Measurements from ENCODE around the gene FRS2. TPM values are rescaled to one million over a fixed set of nuclear protein-coding genes. Genes with fewer than 3 reads are reported as not detected.

Gene FRS2
- total and polyA plus RNA-seq, 2 of the 4 experiments (the other 2 are of a cell fraction): 12.4 to 58.3 TPM

DNA sequence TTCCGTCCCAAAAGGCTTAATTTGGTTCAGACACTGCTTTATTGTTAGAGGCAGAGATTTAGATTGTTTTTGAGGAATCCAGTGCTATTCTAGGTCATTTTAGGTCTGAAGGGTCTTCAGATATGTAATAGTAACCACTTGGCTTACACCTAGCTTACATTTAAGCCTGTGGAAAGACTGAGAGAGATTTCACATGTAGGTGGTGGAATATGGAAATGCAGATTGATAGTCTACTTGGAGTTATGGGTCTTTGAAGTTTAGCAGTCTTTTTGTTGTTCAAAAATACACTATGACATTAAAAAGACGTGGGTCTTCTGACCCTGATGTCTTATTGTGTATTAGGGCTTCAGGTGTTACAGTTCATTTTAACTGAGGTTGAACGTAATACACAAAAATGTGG, 63.7 kb downstream of the FRS2 start:
- H3K23ac ChIP-seq (ENCODE audit: low read depth, low read length): peak overlapping the region; percentile 25; the same call in 1 of the 2 replicates
- peak overlapping the region; percentile 24; the same call in 1 of the 2 replicates for H3K18ac ChIP-seq (ENCODE audit: low read depth, low read length)
- no peak overlapping the region for H3K56ac ChIP-seq (ENCODE audit: extremely low read depth, insufficient read depth, low read length)
- no peak for DNase-seq
- no peak overlapping the region; the same call in 1 of the 2 replicates for H2AK5ac ChIP-seq (ENCODE audit: low read depth, low read length)
- peaks cover 12 to 47% of the 10 kb centered on the region in 2 experiments for H3K79me1 ChIP-seq (ENCODE audit: low read depth in 1 of 2, low read length in 2 of 2)
- no peak overlapping the region for H2AK9ac ChIP-seq (replicated peaks; ENCODE audit: low read depth, low read length, poor library complexity)
- peak overlapping the region; percentile 38; the same call in 1 of the 2 replicates for H2BK120ac ChIP-seq (ENCODE audit: low read depth, low read length)
- CTCF ChIA-PET: interaction anchor here (0.7 kb wide), 1 partner anchor 38 kb away, joined by 3 read pairs; no protein-coding TSS in a partner anchor
- WGBS, 2 experiments (ENCODE audit: extremely low coverage in 2 of 2, insufficient read length in 1 of 2): no CpG with 5 or more reads among the region's 3 CpGs
- peak overlapping the region; percentile 7; the same call in 1 of the 2 replicates for H4K91ac ChIP-seq (ENCODE audit: insufficient read depth, low read depth, low read length)
- peak overlapping the region; percentile 5; the same call in 1 of the 2 replicates for H4K5ac ChIP-seq (ENCODE audit: low read depth, low read length)
- no TSS peak for BruUV-seq (replicated peaks)
- H3K36me3 ChIP-seq (ENCODE audit: control insufficient read depth, insufficient read depth, low read length): peaks cover 4% of the 10 kb centered on the region
- H3K14ac ChIP-seq (replicated peaks; ENCODE audit: low read depth, low read length): peak overlapping the region; percentile 44
- dilution Hi-C loops (cut with HindIII; ENCODE audit: low sequenced_read_pairs, unreplicated experiment) (no loop called here), intact Hi-C loops (cut with micrococcal nuclease) (loop anchor here (1.0 to 2.0 kb wide), 2 partner anchors 21 to 59 kb away; no protein-coding TSS in a partner anchor), in situ Hi-C loops (cut with MboI; ENCODE audit: low sequenced_read_pairs) (no loop called here)
- POLR2A ChIA-PET (ENCODE audit: unreplicated experiment): interaction anchor here (0.5 kb wide), 1 partner anchor 101 kb away, joined by 3 read pairs; no protein-coding TSS in a partner anchor
- peaks cover 2% of the 10 kb centered on the region for H3K4me1 ChIP-seq (ENCODE audit: control insufficient read depth, insufficient read depth, low read length)
- no peaks in the 10 kb centered on the region for H3K9me3 ChIP-seq (ENCODE audit: control insufficient read depth, insufficient read depth, low read length)
- H2AFZ ChIP-seq (replicated peaks; ENCODE audit: low read length, poor library complexity): no peak overlapping the region
- H2BK20ac ChIP-seq (ENCODE audit: low read depth, low read length): no peak overlapping the region
- H4K8ac ChIP-seq (ENCODE audit: low read depth in 2 of 2, low read length in 2 of 2): peak overlapping the region in 1 of 2 experiments; percentile 27; a peak in 1 of 4 replicates
- H3K4me3 ChIP-seq (ENCODE audit: insufficient read depth, low read depth, low read length): no peak overlapping the region
- H3K27ac ChIP-seq (ENCODE audit: insufficient read depth, low read length): peak overlapping the region; percentile 51; the same call in 1 of the 2 replicates
- no peaks in the 10 kb centered on the region for H3K27me3 ChIP-seq (ENCODE audit: control insufficient read depth, insufficient read depth, low read length)
- peak overlapping the region; percentile 97 for H2BK5ac ChIP-seq (ENCODE audit: low read depth, low read length, poor library complexity, severe bottlenecking)
- H3K9ac ChIP-seq (ENCODE audit: low read depth, low read length): peak overlapping the region; percentile 6; the same call in 1 of the 2 replicates
- H3K9me1 ChIP-seq (ENCODE audit: insufficient read depth, low read length): peaks cover 14% of the 10 kb centered on the region
- no peak for ATAC-seq (ENCODE audit: low read depth)
- H3K4ac ChIP-seq (ENCODE audit: low read depth, low read length): peak overlapping the region; percentile 25; the same call in 1 of the 2 replicates
- TF ChIP-seq POLR2A (IDR thresholded peaks at IDR 0.05; ENCODE audit: low read depth, low read length) (no peak), CEBPB (IDR thresholded peaks at IDR 0.05; ENCODE audit: low read depth, low read length) (no peak), MAFK (IDR thresholded peaks at IDR 0.05; ENCODE audit: low read depth, low read length) (no peak), RCOR1 (IDR thresholded peaks at IDR 0.05; ENCODE audit: insufficient replicate concordance, low read length) (no peak), MAZ (IDR thresholded peaks at IDR 0.05; ENCODE audit: borderline replicate concordance, low read depth, low read length) (no peak), CHD1 (IDR thresholded peaks at IDR 0.05; ENCODE audit: low read depth, low read length) (no peak), RAD21 (IDR thresholded peaks at IDR 0.05; ENCODE audit: low read length) (no peak), FOS (IDR thresholded peaks at IDR 0.05; ENCODE audit: low read depth, low read length) (no peak), NFE2L2 (IDR thresholded peaks at IDR 0.05; ENCODE audit: low read depth, low read length) (no peak), RFX5 (IDR thresholded peaks at IDR 0.05; ENCODE audit: low read depth, low read length) (no peak), BHLHE40 (IDR thresholded peaks at IDR 0.05; ENCODE audit: low read depth, low read length) (no peak)
- TF ChIP-seq, protein P1, sequence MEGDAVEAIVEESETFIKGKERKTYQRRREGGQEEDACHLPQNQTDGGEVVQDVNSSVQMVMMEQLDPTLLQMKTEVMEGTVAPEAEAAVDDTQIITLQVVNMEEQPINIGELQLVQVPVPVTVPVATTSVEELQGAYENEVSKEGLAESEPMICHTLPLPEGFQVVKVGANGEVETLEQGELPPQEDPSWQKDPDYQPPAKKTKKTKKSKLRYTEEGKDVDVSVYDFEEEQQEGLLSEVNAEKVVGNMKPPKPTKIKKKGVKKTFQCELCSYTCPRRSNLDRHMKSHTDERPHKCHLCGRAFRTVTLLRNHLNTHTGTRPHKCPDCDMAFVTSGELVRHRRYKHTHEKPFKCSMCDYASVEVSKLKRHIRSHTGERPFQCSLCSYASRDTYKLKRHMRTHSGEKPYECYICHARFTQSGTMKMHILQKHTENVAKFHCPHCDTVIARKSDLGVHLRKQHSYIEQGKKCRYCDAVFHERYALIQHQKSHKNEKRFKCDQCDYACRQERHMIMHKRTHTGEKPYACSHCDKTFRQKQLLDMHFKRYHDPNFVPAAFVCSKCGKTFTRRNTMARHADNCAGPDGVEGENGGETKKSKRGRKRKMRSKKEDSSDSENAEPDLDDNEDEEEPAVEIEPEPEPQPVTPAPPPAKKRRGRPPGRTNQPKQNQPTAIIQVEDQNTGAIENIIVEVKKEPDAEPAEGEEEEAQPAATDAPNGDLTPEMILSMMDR (conservative IDR thresholded peaks at IDR 0.05; ENCODE audit: low read depth, low read length): no peak
- TF ChIP-seq, protein P2, sequence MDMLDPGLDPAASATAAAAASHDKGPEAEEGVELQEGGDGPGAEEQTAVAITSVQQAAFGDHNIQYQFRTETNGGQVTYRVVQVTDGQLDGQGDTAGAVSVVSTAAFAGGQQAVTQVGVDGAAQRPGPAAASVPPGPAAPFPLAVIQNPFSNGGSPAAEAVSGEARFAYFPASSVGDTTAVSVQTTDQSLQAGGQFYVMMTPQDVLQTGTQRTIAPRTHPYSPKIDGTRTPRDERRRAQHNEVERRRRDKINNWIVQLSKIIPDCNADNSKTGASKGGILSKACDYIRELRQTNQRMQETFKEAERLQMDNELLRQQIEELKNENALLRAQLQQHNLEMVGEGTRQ (IDR thresholded peaks at IDR 0.05; ENCODE audit: low read depth, low read length): no peak
- TF ChIP-seq, protein P3, sequence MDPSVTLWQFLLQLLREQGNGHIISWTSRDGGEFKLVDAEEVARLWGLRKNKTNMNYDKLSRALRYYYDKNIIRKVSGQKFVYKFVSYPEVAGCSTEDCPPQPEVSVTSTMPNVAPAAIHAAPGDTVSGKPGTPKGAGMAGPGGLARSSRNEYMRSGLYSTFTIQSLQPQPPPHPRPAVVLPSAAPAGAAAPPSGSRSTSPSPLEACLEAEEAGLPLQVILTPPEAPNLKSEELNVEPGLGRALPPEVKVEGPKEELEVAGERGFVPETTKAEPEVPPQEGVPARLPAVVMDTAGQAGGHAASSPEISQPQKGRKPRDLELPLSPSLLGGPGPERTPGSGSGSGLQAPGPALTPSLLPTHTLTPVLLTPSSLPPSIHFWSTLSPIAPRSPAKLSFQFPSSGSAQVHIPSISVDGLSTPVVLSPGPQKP (IDR thresholded peaks at IDR 0.05; ENCODE audit: borderline replicate concordance, low read depth, low read length): no peak
- H4K20me1 ChIP-seq (ENCODE audit: insufficient read depth, low read length): no peaks in the 10 kb centered on the region; the same call in 1 of the 2 replicates
- H2BK15ac ChIP-seq (ENCODE audit: low read depth, low read length): no peak overlapping the region; the same call in 2 of the 3 replicates
- peak overlapping the region; percentile 53; the same call in 1 of the 2 replicates for H3K4me2 ChIP-seq (ENCODE audit: low read depth, low read length)
